Fibroblast of pulmonary artery (primary cell): Measurements from ENCODE around the gene FAM171A2.

Source experiments
- DNase-seq: peaks from one replicate; pipeline ENCODE4 v3.0.0-alpha.2; 2010; ENCODE audit warnings: low read depth
- H3K4me3 ChIP-seq: replicated peaks from 2 replicates; pipeline ENCODE4 v1.5.1; 2011; ENCODE audit warnings: low read depth, mild to moderate bottlenecking, control low read depth, low read length, moderate library complexity
- CTCF ChIP-seq: IDR thresholded peaks from 2 replicates; pipeline ENCODE4 v1.5.1; 2011; ENCODE audit warnings: mild to moderate bottlenecking, control low read depth, low read length, inconsistent platforms; ENCODE audit errors: missing control alignments

FAM171A2 gene

GRCh38 chr17:44383363-44383762 is 19.7 kb upstream of the FAM171A2 start:
- TF ChIP-seq CTCF = no peak
- H3K4me3 ChIP-seq = no peak overlapping the region
- DNase-seq = no peak

- no peak for DNase-seq
- H3K4me3 ChIP-seq = no peak overlapping the region
- TF ChIP-seq CTCF = no peak
Measured at GRCh38 chr17:44382917-44383316, 19.3 kb upstream of the FAM171A2 start.

- no peak overlapping the region for H3K4me3 ChIP-seq
- no peak for DNase-seq
- TF ChIP-seq CTCF = no peak
Measured at GRCh38 chr17:44381810-44382305, 18.2 kb upstream of the FAM171A2 start.

- no peak for TF ChIP-seq CTCF
- H3K4me3 ChIP-seq = no peak overlapping the region
- no peak for DNase-seq
Measured at GRCh38 chr17:44380767-44381166, 17.1 kb upstream of the FAM171A2 start.

- no peak overlapping the region for H3K4me3 ChIP-seq
- no peak for TF ChIP-seq CTCF
- DNase-seq = no peak
Measured at GRCh38 chr17:44379887-44380286, 16.2 kb upstream of the FAM171A2 start.

DNA sequence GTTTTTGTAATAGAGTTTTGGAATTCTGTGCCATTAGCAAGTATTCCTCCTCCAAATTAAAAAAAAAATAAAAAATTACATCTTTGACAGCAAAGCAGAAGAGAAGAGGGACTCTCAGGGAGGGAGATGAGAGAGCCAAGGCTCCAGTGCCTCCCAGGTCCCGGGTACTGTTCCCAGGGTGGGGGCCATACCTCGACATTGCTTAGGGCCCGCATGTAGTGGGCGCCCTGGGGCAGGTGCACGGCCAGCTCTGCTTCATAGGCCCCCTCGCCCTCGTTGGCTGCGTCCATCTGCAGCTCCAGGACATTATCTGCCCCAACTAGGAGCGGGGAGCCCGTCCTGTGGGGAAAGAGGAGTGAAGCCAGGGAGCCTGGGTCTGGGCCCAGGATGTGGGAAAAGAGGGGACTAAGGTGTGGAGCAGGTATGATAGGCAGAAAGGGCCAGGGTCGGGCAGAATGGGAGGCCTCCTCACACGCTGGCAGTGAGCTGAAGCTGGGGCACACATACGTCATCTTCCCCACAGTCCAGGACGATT is 14.6 kb upstream of the FAM171A2 start:
- H3K4me3 ChIP-seq = no peak overlapping the region
- TF ChIP-seq CTCF = no peak
- no peak for DNase-seq

DNA sequence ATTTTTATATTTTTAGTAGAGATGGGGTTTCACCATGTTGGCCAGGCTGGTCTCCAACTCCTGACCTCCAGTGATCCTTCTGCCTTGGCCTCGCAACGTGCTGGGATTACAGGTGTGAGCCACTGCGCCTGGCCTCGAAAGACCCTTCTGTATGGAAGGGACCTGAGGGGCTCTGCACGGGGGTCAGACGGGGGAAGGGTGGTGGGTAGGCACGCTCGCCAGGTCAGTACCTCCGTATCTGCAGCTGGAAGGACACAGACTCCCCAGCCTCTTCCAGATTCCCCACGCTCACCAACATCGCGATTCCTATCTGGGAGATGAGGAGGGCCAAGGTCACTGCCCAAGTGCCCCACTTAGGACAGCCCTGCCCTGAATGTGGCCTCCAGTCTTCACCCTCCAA is 13.1 kb upstream of the FAM171A2 start:
- no peak for DNase-seq
- no peak overlapping the region for H3K4me3 ChIP-seq
- TF ChIP-seq CTCF = no peak
